Cardiac septum (tissue), 1 donor: ENCODE data around the gene MSI2. TPM values are rescaled to one million over a fixed set of nuclear protein-coding genes. Genes with fewer than 3 reads are reported as not detected.
"Not testable (repeated sequence)": the region's sequence is repeated elsewhere in the genome, so short reads cannot be mapped to it uniquely, and the experiment has no call there.

Source experiments
- DNase-seq: peaks from one replicate; pipeline ENCODE4 v3.0.0-alpha.2; 2020; ENCODE audit warnings: low spot score
- intact Hi-C: fragments of 100-400 bp; cut with DNase I; formaldehyde crosslinking; loops from one replicate; pipeline ENCODE4 v1.14.0; 2022
- total RNA-seq: library from RNA; stranded (reverse); fragmentation: NEBNext Ultra II Directional; extraction: Animal tissue kit (Norgen Biotek cat#: 25700); gene quantifications from one replicate; pipeline ENCODE4 v1.2.1, GENCODE V29; 2021
- donor health status: DM: no; HTN: no; CAD: no.

MSI2 gene
- total RNA-seq, 1 donor from 2014 or later = 112 TPM

DNA sequence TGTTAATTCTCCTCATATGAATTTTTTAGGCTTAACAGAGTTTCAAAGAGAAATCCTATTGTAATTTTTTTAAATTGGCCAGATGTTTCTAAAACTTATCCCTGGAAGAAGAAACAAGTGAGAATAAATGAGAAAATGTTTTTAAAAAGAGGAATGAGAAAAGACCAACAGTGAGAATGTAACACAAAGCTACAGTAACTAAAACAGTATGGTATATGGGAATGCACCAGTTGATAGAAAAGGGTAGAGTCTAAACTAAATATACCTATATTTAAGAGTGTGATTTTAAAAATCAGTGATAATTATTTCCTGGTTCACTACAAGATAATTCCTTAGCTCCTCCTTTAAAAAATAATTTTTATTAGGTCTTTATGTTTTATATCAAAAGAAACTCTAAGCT lies 360.9 kb downstream of the MSI2 start:
- DNase-seq = no peak
- intact Hi-C loops = no loop called here

GRCh38 chr17:57619061-57619937 lies 363.0 kb downstream of the MSI2 start:
- no peak for DNase-seq
- intact Hi-C loops = no loop called here

- no peak for DNase-seq
- intact Hi-C loops = no loop called here
Observed at GRCh38 chr17:57620576-57620975, 364.3 kb downstream of the MSI2 start.

- intact Hi-C loops = loop anchor here (2.0 kb wide), 1 partner anchor 41 kb away; no protein-coding TSS in a partner anchor
- not testable (repeated sequence) for DNase-seq
Observed at GRCh38 chr17:57621791-57622190, 365.5 kb downstream of the MSI2 start.

DNA sequence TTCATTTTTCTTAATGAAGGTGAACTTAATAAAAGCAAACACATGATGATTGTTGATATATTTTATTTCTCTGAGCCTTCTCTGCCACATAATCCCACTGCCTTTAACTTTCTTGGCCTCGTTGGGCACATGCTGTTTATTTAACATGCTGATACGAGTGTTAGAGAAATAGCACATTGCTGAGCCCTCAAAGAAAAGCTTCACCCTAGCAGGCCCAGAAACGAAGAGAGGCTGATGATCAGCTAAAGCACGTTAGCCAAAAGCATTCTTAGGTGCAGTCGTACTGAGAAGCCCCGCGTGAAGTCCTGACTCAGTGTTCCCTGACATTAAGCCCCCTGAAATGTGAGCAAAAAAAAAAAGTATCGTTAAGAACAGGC lies 366.0 kb downstream of the MSI2 start:
- DNase-seq = no peak
- intact Hi-C loops = loop anchor here (2.0 kb wide), 1 partner anchor 41 kb away; no protein-coding TSS in a partner anchor

GRCh38 chr17:57622683-57623433 lies 366.5 kb downstream of the MSI2 start:
- DNase-seq = no peak
- intact Hi-C loops = loop anchor here (2.0 kb wide), 1 partner anchor 40 kb away; no protein-coding TSS in a partner anchor

DNA sequence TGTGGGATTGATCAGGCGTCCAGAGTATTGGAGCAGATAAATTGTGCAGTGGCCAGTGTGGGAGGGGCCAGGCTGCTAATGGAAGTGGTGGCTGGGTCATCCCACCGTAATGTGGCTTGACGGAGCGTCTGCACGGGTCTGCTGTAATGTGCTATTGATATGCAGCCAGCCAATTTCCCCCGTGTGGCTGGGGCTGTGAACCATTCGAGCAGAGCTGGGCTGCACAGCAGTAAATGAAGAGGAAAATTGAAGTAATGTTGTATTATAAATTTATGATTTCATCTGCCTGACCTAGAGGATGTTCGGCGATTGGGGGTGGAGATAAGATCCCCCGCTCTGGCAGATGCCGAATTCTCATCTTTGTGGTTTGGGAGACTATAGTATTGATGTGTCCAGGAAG lies 367.3 kb downstream of the MSI2 start:
- intact Hi-C loops = loop anchor here (2.0 kb wide), 1 partner anchor 39 kb away; no protein-coding TSS in a partner anchor
- no peak for DNase-seq

DNA sequence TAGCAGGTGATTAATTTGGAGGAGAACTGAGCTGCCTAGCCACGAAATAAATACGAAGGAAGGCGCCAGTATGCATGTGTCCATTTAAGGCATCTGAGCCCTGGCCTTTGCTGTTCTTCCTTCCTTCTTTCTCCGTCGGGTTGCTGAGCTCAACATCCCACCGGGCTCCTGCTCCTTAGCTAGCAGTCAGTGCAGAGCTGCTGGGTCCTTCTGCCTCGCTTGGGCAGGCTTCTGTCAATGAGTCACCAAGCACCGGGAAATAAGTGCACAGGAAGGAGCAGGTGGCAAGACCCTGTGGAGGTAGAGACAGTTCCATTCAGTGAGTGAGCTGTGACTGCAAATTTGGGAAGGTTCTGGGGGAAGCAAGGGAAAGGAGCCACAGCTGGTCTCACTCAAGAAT lies 368.1 kb downstream of the MSI2 start:
- DNase-seq = no peak
- intact Hi-C loops = no loop called here

DNA sequence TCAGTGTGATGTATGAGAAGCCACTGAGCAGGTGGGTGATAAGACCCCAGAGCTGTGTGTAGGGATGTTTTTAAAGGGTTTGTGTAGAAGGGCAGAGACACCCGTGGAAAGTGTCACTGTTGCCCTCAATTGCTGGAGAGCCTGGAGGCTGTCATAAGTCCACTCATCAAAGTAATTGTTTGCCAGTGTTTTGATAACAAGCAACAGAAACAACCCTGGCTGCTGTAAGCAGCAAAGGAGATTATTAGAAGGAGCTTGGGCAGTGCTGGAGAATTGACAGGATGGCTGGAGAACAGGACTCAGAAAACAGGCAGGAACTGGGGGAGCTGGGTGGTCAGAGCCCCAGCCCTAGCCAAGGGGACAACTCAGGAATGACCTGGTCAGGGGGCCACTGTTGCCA lies 369.2 kb downstream of the MSI2 start:
- no peak for DNase-seq
- intact Hi-C loops = no loop called here

DNA sequence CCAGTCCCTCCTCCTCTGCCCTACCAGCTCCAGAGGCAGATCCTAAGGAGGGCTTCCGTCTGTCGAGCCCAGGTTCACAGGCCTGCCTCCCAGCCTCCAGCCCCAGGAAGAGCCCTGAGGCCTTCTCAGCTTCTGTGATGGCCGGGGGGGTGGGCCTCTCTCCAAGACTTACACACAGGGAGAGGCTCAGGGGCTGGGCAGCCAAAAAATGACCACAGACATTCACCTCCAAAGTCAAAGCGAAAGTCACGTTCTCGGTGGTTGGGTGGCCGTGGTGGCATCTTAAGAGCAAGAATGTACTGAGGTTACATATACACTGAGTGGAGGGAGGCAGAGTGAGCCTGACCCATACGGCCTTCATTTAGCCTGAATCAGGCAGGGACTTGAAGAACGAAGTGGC lies 369.6 kb downstream of the MSI2 start:
- intact Hi-C loops = no loop called here
- DNase-seq = no peak

- DNase-seq = no peak
Observed at GRCh38 chr17:57626520-57627210, 370.3 kb downstream of the MSI2 start.

DNA sequence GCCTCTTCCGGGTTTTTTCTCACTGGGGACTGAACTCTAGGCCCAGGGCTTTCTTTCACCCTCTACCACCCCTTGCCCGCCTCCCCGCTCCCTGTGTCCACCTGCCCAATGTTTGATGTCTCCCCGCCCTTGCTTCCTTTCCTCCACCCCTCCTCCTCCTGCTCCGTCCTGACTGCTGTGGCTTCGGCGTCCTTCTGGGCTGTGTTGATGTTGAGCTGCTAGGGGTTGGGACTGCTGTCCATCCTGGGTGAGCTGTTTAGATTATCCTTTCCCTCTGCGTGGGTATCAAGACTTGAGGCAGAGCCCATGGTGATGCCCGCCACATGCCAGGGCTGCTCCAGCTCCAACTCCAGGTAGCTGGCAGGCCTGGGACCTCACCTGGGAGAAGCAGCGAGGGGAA lies 371.3 kb downstream of the MSI2 start:
- intact Hi-C loops = no loop called here
- no peak for DNase-seq

More at GRCh38 chr17:57626520-57627210, 370.3 kb downstream of the MSI2 start:
- intact Hi-C loops = no loop called here

DNA sequence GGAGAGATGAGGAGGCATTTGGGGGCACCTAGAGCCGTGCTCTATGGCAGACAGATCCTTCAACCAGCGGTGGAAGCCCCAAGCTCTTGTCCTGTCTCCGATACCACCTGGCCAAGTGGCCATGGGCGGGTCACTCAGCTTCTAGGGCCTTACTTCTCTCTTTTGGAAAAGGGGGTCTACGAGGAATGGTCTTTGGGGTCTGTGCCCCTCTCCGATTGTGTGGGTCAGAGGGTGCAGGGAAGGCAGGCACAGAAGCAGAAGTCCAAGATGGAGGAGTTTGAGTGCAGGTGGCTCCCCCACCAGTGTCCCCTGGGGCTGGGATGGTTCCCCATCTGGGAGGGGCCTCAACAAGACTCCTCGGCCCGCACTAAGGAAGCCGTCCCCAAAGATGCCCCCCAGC lies 372.1 kb downstream of the MSI2 start:
- intact Hi-C loops = no loop called here
- DNase-seq = no peak

DNA sequence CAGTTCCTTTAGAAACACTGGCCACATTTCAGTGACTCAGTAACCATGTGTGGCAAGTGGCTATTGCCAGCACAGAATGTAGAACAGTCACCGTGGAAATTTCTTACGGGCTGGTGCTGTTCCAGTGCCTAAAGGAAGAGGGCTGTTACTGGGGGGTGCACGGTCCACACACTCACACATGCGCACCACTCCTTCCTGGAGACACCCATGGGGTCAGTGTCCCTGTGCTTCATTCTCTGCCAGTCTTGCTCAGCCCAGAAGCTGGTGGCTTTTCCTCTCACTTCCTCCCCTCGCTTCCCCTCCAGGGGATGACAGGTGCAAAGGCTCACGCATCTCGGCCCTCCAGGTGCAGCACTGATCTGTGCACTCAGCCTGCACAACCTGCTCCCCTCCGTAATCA lies 373.1 kb downstream of the MSI2 start:
- DNase-seq = no peak
- intact Hi-C loops = no loop called here

DNA sequence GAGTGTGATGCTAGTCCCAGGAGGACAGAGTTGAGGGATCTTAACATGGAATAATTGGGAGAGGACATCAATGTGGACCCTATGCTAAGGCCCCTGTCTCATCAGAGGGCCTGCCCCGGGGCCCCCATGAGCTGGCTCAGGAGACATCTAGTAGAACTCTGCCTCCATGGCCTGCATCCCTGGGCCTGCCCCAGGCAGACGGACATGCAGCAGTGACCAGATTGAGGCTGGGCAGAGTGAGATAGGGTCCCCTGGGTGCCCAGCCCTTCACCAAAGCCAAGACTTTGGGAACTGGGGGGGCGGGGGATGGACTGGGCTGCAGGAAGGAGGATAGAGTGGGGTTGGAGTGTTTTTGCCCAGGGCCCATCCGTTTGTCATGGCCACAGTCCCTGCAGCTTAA lies 373.6 kb downstream of the MSI2 start:
- intact Hi-C loops = no loop called here
- DNase-seq = no peak

DNA sequence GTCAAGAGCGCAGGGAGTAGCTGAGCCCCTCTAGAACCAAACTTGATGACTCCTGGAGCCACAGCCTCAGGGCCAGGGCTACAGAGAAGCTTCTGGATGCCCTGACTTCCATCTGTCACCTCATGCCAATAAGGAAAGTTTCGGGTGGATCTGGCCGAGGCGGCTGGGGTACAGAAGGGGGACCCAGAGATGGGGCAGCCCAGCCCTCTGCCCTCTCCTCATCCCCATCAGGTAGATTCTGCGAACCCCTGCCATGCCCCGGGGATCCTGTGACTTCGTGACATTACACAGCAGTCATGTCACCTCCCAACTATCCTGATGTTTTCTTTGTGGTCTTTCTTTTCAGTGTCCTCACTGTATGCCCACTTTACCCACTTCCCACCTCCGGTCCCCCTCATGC lies 374.4 kb downstream of the MSI2 start:
- no peak for DNase-seq
- intact Hi-C loops = no loop called here

DNA sequence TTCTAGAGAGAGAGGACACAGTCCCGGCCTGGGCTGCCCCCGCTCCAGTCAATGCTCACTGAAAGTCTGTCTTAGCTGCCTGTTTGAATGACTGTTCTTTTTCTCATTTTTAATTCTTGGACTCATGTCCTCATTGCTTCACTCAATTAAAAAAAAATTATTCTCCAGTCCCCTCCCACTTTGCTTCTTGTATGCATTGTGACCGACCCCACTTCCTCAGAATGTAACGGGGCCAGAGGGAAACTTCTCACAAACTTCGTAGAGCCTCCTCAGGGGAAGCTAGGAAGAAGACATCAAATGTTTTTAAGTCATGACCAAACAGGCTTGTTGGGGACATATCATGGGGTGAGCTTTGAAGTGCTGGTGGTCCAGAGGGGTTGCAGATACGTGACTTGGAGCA lies 375.5 kb downstream of the MSI2 start:
- no peak for DNase-seq
- intact Hi-C loops = no loop called here

DNA sequence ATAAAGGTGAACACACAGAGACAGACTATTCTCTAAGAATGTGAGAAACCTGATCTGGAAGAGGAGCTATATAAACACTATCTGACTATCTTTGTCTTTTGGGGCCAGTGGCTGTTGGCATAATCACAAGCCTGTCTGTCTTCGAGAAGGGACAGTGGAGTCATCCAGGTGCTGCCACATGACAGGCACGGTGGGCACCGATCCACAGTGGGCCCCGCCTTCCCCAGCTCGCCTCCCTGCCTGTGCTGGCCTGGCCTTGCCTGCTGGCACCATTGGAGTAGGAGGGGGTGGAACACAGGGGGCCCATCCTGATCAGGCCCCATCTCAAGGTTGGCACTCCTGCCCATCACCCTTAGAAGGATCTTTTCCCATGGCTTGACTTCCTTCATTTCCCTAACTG lies 376.0 kb downstream of the MSI2 start:
- intact Hi-C loops = no loop called here
- no peak for DNase-seq

- intact Hi-C loops = no loop called here
- no peak for DNase-seq
Observed at GRCh38 chr17:57633236-57633635, 376.9 kb downstream of the MSI2 start.
